ENCODE results near the gene RPL19. TPM values are rescaled to one million over a fixed set of nuclear protein-coding genes. Genes with fewer than 3 reads are reported as not detected.
A peak's percentile ranks its signal among the peaks of the same experiment; 100 is the strongest.

Gene RPL19
- total RNA-seq, 1 donor from 2014 or later = 1,579 TPM

DNA sequence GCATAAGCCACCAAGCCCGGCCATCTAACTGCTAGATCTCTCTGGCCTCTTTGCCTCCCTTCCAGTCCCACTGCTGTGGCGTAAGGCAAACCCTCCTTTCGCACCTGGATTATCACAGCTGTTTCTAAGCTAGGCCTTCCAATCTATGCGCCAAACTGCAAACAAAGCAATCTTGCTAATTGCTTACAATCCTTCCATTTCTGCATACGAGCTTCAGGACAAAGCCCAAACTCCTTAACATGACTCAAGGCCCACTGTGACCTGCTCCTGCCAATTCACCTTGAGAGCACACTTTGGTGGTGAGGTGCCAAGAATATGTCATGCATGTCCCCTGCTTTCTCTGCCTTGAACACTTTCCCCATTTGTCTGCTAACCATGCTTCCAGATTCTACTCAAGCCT is 28.1 kb upstream of the RPL19 start:
- no peak for DNase-seq (ENCODE audit: extremely low spot score, unreplicated experiment)
- Mint-ChIP-seq H3K36me3 (ENCODE audit: unreplicated experiment) (peaks cover 15% of the 10 kb centered on the region), H3K4me1 (ENCODE audit: unreplicated experiment) (peaks cover 4% of the 10 kb centered on the region), H3K27ac (ENCODE audit: unreplicated experiment) (no peak overlapping the region), H3K4me3 (ENCODE audit: unreplicated experiment) (no peak overlapping the region), H3K9me3 (ENCODE audit: unreplicated experiment) (no peaks in the 10 kb centered on the region), H3K27me3 (ENCODE audit: unreplicated experiment) (no peaks in the 10 kb centered on the region)
- no peak for TF ChIP-seq CTCF (IDR thresholded peaks at IDR 0.05)

DNA sequence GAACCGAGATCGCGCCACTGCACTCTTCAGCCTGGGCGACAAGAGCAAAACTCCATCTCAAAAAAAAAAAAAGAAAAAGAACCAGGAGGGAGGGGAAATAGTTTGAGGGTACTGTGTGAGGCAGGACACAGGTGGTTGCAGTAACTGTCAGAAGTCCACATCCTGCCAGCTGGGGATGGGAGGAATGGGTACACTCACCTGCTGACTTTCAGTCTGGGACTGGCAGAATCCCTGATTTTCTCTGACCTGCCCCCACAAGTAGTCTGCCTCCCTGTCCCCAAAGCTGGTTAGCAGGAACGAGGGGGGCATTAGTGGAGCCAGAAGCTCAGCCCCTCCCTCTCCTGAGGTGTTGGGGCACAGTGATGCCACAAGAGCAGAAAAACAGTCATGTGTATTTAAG is 27.0 kb upstream of the RPL19 start:
- no peaks in the 10 kb centered on the region for H3K9me3 Mint-ChIP-seq (ENCODE audit: unreplicated experiment)
- no peak overlapping the region for H3K27ac Mint-ChIP-seq (ENCODE audit: unreplicated experiment)
- no peaks in the 10 kb centered on the region for H3K27me3 Mint-ChIP-seq (ENCODE audit: unreplicated experiment)
- H3K4me3 Mint-ChIP-seq (ENCODE audit: unreplicated experiment) = no peak overlapping the region
- no peak for TF ChIP-seq CTCF (IDR thresholded peaks at IDR 0.05)
- H3K36me3 Mint-ChIP-seq (ENCODE audit: unreplicated experiment) = peaks cover 21% of the 10 kb centered on the region
- no peak for DNase-seq (ENCODE audit: extremely low spot score, unreplicated experiment)
- H3K4me1 Mint-ChIP-seq (ENCODE audit: unreplicated experiment) = peaks cover under 1% of the 10 kb centered on the region

DNA sequence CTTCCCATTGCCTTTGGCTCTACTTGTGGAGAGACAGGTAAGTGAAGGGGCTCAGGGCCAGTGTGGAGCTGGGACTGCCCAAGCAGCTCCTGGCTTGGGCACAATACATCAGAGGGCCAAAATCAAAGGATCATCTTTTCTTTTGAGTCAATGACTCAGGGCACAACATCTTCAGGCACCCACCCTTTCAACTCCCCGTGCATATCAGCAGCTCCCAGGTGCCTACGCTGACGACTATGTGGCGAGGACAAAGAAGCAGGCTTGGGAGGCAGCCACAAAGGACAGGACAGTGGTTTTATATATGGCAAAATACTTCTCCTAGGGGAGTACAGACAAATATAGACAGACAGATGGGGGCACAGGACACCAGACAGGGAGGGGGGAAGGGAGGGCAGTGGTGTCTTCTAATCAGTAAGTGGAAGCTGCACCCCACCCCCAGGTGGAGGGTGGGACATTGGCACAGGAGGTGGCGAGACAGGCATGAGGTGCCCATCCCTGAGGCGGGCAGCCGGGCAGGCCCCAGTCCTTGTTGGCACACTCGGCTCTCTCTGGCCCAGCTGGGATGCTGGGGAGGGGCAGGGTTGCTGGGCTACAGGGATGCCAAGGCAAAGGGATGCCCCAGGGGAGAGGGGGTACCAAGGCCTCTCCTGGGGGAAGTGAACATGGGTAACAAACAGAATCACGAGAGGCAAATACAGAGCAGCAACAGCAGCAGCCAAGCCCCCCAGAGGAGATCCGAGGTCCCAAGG is 26.4 kb upstream of the RPL19 start:
- no peaks in the 10 kb centered on the region for H3K9me3 Mint-ChIP-seq (ENCODE audit: unreplicated experiment)
- no peak overlapping the region for H3K27ac Mint-ChIP-seq (ENCODE audit: unreplicated experiment)
- H3K27me3 Mint-ChIP-seq (ENCODE audit: unreplicated experiment) = no peaks in the 10 kb centered on the region
- H3K36me3 Mint-ChIP-seq (ENCODE audit: unreplicated experiment) = peaks cover 25% of the 10 kb centered on the region
- no peak overlapping the region for H3K4me3 Mint-ChIP-seq (ENCODE audit: unreplicated experiment)
- peaks cover 7% of the 10 kb centered on the region for H3K4me1 Mint-ChIP-seq (ENCODE audit: unreplicated experiment)
- DNase-seq (ENCODE audit: extremely low spot score, unreplicated experiment) = no peak
- TF ChIP-seq CTCF (IDR thresholded peaks at IDR 0.05) = no peak

DNA sequence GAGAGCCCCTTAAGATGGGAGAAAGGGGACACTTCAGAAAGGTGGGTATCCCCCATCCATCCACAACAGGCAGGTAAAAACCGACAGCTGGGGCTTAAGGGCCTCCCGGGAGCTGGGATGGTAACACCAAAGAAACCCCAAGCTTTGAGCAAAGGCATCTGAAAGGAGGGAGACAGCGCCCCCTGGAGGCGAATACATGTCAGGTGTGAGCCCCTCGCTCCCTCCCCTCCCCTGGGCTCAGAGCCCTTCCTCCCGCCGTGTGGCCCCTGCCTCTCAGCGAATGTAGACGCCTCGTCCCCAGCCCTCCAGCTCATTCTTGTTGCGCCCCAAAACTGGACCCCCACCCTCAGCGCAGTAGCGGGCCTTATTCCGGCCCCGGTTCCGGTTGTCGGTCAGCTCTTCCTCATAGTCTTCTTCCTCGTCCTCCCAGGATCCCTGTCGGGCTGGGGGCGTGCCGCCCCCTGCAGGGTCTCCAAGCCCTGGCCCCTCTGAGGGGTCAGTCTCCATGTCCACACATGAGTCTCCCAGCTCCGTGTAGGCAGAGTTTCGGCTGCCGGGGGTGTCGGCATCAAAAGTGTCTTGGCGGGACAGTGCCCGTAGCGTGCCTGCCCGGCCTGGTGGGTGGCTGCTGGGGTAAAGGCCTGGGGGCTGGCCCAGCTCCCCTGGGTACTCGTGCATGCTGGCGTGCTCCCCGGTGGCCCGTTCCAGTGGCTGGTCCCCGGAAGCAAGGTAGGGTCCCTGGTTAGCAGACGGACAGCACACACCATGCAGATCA is 25.0 kb upstream of the RPL19 start:
- no peak for DNase-seq (ENCODE audit: extremely low spot score, unreplicated experiment)
- H3K36me3 Mint-ChIP-seq (ENCODE audit: unreplicated experiment) = peaks cover 25% of the 10 kb centered on the region

More for the DNA sequence above, 25.0 kb upstream of the RPL19 start:
- Mint-ChIP-seq H3K27me3 (ENCODE audit: unreplicated experiment) (no peaks in the 10 kb centered on the region), H3K4me1 (ENCODE audit: unreplicated experiment) (peaks cover 8% of the 10 kb centered on the region), H3K4me3 (ENCODE audit: unreplicated experiment) (no peak overlapping the region), H3K9me3 (ENCODE audit: unreplicated experiment) (no peaks in the 10 kb centered on the region), H3K27ac (ENCODE audit: unreplicated experiment) (no peak overlapping the region)
- peak; percentile 84 for TF ChIP-seq CTCF (IDR thresholded peaks at IDR 0.05)

Measured in osteocyte (in vitro differentiated cells).